Measurements from ENCODE around the gene CNIH2. TPM values are rescaled to one million over a fixed set of nuclear protein-coding genes. Genes with fewer than 3 reads are reported as not detected.
A peak's percentile ranks its signal among the peaks of the same experiment; 100 is the strongest.

CNIH2 gene
- polyA plus RNA-seq, 1 donor: 8.0 TPM

DNA sequence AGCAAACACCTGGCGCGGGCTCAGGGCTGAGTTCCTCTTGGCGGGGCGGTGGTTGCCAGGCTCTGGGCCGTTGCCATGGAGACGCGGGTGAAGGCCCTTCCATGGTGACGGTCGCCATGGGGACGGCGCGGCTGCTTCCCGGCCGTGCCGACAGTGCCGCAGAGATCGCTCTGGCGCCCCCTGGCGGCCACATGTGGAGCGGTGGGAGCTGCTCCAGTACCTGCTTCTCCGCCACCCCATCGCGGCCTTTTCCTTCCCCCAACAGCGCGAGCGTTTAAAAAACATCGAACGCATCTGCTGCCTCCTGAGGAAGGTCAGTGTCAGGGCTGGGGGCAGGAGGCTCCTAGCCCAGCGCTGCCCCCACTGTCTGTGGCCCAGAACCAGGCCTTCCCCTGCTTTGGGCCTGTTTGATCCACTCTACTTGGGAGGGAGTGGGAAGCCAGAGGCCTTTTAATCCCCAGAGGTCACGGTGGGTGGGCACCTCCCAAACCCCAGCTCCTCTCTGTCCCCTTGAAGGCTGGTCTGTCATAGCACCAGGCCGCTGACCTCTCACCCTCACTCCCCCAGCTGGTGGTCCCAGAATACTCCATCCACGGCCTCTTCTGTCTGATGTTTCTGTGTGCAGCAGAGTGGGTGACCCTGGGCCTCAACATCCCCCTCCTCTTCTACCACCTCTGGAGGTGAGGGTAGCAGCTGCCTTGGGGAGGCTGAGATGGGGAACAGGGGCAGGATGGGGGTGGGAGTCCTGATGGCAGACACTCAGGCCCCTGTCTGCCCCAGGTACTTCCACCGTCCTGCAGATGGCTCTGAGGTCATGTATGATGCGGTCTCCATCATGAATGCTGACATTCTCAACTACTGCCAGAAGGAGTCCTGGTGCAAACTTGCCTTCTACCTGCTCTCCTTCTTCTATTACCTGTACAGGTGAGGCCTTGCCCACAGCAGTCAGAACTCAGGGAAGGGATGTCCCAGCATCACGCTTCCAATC is 4.8 kb downstream of the CNIH2 start:
- Histone ChIP-seq H3K9me3 (ENCODE audit: control insufficient read depth, low read depth, low read length) (no peaks in the 10 kb centered on the region), H3K4me1 (ENCODE audit: control insufficient read depth, insufficient read depth, low read length) (peaks cover 15% of the 10 kb centered on the region), H3K27ac (ENCODE audit: low read length) (no peak overlapping the region), H3K27me3 (ENCODE audit: control insufficient read depth, insufficient read depth, low read length) (peaks cover 8% of the 10 kb centered on the region), H3K4me3 (ENCODE audit: low read length) (no peak overlapping the region), H3K36me3 (ENCODE audit: control insufficient read depth, insufficient read depth, low read length) (peaks cover 43% of the 10 kb centered on the region)
- no CpG with 5 or more reads among the region's 35 CpGs for WGBS (ENCODE audit: insufficient coverage, low lambda C conversion rate)
- peak; percentile 96 to 98 for DNase-seq

DNA sequence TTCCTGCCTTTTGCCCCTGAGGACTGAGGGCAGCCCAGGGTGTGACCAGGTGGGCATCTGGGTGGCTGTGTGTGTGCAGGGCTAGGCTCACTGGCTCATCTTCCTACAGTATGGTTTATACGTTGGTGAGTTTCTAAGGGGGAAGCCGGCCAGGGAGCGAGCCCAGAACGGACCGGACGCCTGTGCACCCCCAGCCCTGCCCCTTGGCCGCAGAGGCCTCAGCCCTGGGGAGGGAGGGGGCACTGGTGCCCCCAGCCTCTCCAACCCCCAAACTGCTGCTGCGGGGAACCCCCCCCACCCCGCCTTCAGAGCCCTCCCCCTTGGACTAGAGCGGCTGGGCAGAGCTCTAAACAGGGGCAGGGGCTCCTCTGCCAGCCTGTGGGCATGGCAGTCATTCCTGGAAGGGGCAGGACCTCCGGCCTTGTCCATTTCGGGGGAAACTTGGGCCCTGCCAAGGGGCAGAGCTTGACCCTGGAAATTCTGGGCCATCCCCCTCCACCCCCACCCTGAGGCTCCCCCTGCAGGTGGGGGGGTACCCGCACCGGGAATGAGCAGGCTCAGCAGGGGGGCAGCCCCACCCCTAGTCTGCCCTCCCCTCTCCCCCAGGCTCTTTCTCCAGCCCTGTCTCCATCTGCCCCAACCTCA is 5.6 kb downstream of the CNIH2 start:
- Histone ChIP-seq H3K27ac (ENCODE audit: low read length) (no peak overlapping the region), H3K9me3 (ENCODE audit: control insufficient read depth, low read depth, low read length) (no peaks in the 10 kb centered on the region), H3K27me3 (ENCODE audit: control insufficient read depth, insufficient read depth, low read length) (peaks cover 6% of the 10 kb centered on the region), H3K4me1 (ENCODE audit: control insufficient read depth, insufficient read depth, low read length) (peaks cover 18% of the 10 kb centered on the region), H3K36me3 (ENCODE audit: control insufficient read depth, insufficient read depth, low read length) (peaks cover 44% of the 10 kb centered on the region), H3K4me3 (ENCODE audit: low read length) (no peak overlapping the region)
- no CpG with 5 or more reads among the region's 14 CpGs for WGBS (ENCODE audit: insufficient coverage, low lambda C conversion rate)
- DNase-seq: no peak

DNA sequence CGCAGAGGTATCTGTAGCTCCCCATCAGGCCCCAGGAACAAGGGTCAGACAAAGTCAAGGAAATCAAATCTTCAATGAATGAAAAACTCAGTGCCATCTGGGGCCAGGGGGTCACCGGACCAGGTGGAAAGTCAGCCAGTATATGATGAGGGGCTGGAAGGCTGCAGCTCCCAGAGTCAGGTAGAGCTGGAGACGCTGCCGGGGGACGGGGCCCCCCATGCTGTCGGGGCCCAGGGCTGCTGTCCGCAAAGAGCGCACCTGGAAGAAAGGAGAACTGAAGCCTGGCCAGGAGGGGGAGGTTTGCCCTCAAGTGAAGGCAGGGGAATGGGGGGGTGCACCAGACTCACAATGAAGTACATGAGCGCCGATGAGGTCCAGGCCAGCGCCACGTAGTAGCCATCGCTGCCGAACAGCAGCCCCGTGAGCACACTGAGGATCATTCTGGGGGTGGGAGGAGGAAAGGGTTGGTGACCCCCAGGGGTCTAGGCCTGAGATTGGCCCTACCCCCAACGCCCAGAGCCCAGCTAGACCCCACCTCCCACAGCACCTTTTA is 6.6 kb downstream of the CNIH2 start:
- WGBS (ENCODE audit: insufficient coverage, low lambda C conversion rate): no CpG with 5 or more reads among the region's 16 CpGs
- H3K4me1 ChIP-seq (ENCODE audit: control insufficient read depth, insufficient read depth, low read length): peaks cover 18% of the 10 kb centered on the region
- peaks cover 44% of the 10 kb centered on the region for H3K36me3 ChIP-seq (ENCODE audit: control insufficient read depth, insufficient read depth, low read length)

DNA sequence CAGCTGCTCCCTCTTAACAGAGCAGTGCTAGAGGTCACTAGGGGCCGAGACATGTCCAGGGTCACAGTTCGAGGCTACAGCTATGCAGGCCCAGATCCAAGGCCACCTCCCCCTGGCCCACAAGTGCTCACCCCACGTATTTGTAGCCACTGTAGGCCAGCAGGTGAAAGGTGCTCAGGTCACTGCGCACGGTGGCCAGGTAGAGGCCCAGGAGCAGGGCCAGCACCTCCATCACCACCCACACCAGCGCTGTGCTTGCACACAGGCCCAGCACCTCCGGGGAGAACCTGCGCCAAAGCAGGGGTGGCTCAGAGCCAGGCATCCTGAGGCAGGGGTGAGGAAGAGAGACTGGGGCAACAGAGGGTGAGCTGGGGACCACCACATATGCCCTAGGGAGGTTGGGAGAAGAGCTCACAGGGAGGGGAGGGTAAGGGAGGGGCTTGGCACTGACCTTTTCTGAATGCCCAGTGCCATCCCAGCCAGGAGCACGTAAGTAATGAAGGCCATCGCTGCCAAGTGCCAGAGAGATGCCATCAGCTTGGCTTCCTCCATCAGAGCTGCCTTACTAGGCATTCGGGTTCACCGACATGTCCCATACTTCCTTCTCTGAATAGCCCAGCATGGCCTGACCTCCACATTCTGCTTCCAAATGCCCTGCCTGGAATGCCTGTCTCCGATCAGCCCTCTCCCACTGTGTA is 7.4 kb downstream of the CNIH2 start:
- Histone ChIP-seq H3K36me3 (ENCODE audit: control insufficient read depth, insufficient read depth, low read length) (peaks cover 44% of the 10 kb centered on the region), H3K4me3 (ENCODE audit: low read length) (no peak overlapping the region), H3K9me3 (ENCODE audit: control insufficient read depth, low read depth, low read length) (no peaks in the 10 kb centered on the region), H3K4me1 (ENCODE audit: control insufficient read depth, insufficient read depth, low read length) (peaks cover 26% of the 10 kb centered on the region), H3K27ac (ENCODE audit: low read length) (no peak overlapping the region), H3K27me3 (ENCODE audit: control insufficient read depth, insufficient read depth, low read length) (no peaks in the 10 kb centered on the region)
- WGBS (ENCODE audit: insufficient coverage, low lambda C conversion rate): no CpG with 5 or more reads among the region's 13 CpGs
- no peak for DNase-seq

More for the DNA sequence above, 6.6 kb downstream of the CNIH2 start:
- no peak for DNase-seq
- no peaks in the 10 kb centered on the region for H3K9me3 ChIP-seq (ENCODE audit: control insufficient read depth, low read depth, low read length)
- no peak overlapping the region for H3K27ac ChIP-seq (ENCODE audit: low read length)
- H3K4me3 ChIP-seq (ENCODE audit: low read length): no peak overlapping the region
- no peaks in the 10 kb centered on the region for H3K27me3 ChIP-seq (ENCODE audit: control insufficient read depth, insufficient read depth, low read length)

DNA sequence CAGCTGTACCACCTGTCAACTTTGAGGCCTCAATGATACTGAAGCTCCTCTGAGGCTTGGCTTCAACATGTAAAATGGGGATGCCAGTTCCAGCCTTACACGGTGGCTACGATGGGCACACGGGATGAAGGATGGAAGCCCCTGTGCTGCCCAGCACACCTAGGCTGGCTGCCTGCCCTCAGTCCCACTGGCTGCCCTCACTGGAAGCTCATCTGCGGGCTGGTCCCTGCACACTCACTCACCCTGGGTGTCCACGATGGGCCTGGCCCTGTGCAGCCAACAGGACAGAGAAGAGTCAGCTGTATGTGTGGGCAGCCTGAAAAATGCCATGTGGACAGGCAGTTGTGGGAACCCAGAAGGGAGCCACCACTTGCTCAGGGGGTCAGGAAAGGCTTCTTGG is 8.7 kb downstream of the CNIH2 start:
- H3K9me3 ChIP-seq (ENCODE audit: control insufficient read depth, low read depth, low read length): no peaks in the 10 kb centered on the region
- no peak overlapping the region for H3K27ac ChIP-seq (ENCODE audit: low read length)
- DNase-seq: no peak
- H3K36me3 ChIP-seq (ENCODE audit: control insufficient read depth, insufficient read depth, low read length): peaks cover 44% of the 10 kb centered on the region
- H3K4me3 ChIP-seq (ENCODE audit: low read length): no peak overlapping the region
- peaks cover 6% of the 10 kb centered on the region for H3K27me3 ChIP-seq (ENCODE audit: control insufficient read depth, insufficient read depth, low read length)
- H3K4me1 ChIP-seq (ENCODE audit: control insufficient read depth, insufficient read depth, low read length): peaks cover 26% of the 10 kb centered on the region
- WGBS (ENCODE audit: insufficient coverage, low lambda C conversion rate): no CpG with 5 or more reads among the region's 5 CpGs

DNA sequence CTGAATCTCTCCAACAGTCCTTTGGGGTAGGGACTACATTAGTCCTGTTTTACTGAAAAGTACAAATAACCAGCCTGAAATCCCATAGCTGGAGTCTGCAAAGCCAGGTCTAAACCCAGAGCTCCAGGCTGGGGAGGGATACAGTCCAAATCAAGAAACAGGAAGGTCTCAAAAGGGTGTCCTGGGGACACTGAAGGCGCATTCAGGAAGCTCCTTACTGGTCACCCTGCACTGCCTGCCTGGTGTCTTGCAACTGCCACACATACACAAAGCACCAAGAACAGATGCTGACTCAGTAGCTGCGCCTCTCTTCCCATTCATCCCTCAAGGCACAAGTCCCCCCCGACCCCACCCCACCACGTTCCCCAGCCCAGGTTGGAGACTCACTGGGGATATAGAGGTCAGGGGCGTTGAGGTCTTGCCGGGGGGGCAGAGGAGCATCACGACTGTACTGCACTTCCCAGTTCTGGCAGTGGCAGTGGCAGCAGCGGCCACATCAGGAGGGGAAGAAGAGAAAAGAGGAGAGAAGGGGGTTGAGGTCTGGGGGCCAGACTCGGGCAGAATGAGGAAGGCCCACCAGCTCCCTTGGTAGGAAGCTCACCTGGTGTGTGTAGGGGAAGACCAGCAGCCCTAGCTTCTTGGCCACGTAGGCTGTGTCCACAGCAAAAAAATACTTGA is 9.4 kb downstream of the CNIH2 start:
- no peak for DNase-seq
- Histone ChIP-seq H3K4me1 (ENCODE audit: control insufficient read depth, insufficient read depth, low read length) (peaks cover 29% of the 10 kb centered on the region), H3K36me3 (ENCODE audit: control insufficient read depth, insufficient read depth, low read length) (peaks cover 44% of the 10 kb centered on the region), H3K9me3 (ENCODE audit: control insufficient read depth, low read depth, low read length) (no peaks in the 10 kb centered on the region), H3K4me3 (ENCODE audit: low read length) (peak overlapping the region; percentile 76), H3K27me3 (ENCODE audit: control insufficient read depth, insufficient read depth, low read length) (peaks cover 11% of the 10 kb centered on the region), H3K27ac (ENCODE audit: low read length) (peak overlapping the region; percentile 97)
- no CpG with 5 or more reads among the region's 10 CpGs for WGBS (ENCODE audit: insufficient coverage, low lambda C conversion rate)

DNA sequence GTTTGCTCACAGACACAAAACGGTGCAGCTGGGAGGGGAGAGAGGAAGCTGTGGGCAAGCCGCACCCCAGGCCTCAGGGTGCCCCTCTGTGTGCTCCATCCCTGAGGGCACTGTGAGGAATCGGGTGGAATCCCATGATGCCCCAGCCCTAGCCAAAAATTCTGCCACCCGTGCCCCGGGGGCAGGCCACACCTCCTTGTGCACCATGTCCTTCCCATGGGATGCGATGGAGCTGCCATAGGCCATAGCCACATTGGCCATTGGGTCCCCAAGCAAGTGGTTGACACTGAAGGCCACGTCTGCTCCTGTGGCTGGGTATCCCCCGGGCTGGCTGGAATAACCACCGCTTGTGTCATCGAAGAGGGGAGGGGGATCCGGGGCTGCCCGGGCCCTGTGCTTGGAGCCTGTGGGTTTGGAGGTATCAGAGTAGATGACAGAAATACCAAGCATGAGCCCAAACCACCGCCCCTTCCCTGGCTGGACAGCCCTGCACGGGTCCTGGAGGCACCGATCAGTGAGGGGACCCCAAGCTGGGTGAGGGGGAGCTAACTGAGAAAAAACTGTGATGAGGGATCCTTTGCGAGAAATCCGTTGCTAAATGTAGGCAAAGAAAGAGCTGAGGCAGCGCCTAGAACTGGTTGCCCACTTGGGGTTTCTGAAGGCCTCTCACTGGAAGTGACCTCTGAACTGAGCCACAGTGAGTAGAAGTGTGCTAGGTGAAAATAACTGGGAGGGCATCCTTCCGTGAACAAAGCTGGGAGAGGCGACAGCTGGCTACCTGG is 10.1 kb downstream of the CNIH2 start:
- peak overlapping the region; percentile 76 for H3K4me3 ChIP-seq (ENCODE audit: low read length)
- WGBS (ENCODE audit: insufficient coverage, low lambda C conversion rate): 0% methylated on average over 1 of the region's 20 CpGs
- no peaks in the 10 kb centered on the region for H3K9me3 ChIP-seq (ENCODE audit: control insufficient read depth, low read depth, low read length)
- peaks cover 28% of the 10 kb centered on the region for H3K4me1 ChIP-seq (ENCODE audit: control insufficient read depth, insufficient read depth, low read length)
- peaks cover 18% of the 10 kb centered on the region for H3K27me3 ChIP-seq (ENCODE audit: control insufficient read depth, insufficient read depth, low read length)
- peak overlapping the region; percentile 97 for H3K27ac ChIP-seq (ENCODE audit: low read length)
- peaks cover 42% of the 10 kb centered on the region for H3K36me3 ChIP-seq (ENCODE audit: control insufficient read depth, insufficient read depth, low read length)
- DNase-seq: no peak

DNA sequence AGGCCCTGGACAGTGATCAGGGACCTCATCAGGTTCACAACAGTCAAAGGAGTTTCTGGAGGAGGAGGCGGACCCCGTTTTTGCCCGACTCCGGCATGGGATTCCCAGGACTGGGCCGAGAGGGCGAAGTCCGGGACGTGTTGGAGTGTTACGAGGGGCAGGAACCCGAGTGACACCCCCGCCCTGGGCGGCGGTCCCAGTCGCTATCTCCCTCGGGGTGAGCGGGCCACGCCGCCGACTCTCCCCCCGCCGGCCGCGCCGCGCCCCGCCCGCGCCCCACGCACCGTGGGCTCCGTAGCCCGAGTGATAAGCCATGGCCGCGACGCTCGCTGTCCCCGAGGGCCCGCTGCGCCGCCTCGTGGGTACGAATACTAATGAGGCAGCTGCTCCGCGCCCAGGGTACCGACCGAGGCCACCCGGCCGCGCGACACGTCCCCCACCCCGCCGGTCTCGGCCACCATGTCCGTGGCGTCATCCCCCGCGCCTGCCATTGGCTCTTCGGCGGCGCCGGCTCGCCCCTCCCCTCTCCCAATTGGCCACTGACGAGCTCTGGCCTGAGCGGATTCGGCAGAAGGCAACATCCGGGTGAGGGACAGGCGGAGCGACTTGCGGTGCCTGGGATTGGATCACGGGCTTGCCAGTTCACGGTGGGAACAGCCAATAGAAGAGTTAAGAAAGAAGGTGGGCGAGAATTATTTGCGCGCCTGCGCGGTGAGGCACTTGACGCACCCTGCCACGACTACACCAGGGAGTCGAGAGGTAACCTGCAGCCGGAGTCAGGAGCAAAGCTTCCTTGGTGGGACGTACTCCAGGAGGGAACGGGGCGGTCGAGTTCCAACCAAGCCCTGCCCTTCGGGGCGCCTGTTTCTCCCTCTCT is 10.9 kb downstream of the CNIH2 start, which contains the start of gene YIF1A:
Gene YIF1A, minus strand, starts transcription at position 473 of the 877 bp plus-strand sequence. Its CDS starts 158 bp downstream, at position 315.
- H3K27ac ChIP-seq (ENCODE audit: low read length): peak within 1 kb of the TSS; percentile 97
- no peaks in the 10 kb centered on the region for H3K9me3 ChIP-seq (ENCODE audit: control insufficient read depth, low read depth, low read length)
- peaks cover 35% of the 10 kb centered on the region for H3K36me3 ChIP-seq (ENCODE audit: control insufficient read depth, insufficient read depth, low read length)
- DNase-seq: peak; percentile 100
- peak within 1 kb of the TSS; percentile 76 for H3K4me3 ChIP-seq (ENCODE audit: low read length)
- peaks cover 27% of the 10 kb centered on the region for H3K27me3 ChIP-seq (ENCODE audit: control insufficient read depth, insufficient read depth, low read length)
- H3K4me1 ChIP-seq (ENCODE audit: control insufficient read depth, insufficient read depth, low read length): peaks cover 28% of the 10 kb centered on the region
- WGBS (ENCODE audit: insufficient coverage, low lambda C conversion rate): no CpG with 5 or more reads among the region's 87 CpGs
